Forelimb muscle (tissue), 1 donor: Measurements from ENCODE around the gene ARHGAP26. TPM values are rescaled to one million over a fixed set of nuclear protein-coding genes. Genes with fewer than 3 reads are reported as not detected.

Experiments used
- DNase-seq: peaks from one replicate; pipeline ENCODE4 v3.0.0-alpha.2; 2013; ENCODE audit warnings: low read depth
- polyA plus RNA-seq: library from polyadenylated mRNA; unstranded; fragments of 120-200 nt; gene quantifications from one replicate; pipeline ENCODE4 v1.2.1, GENCODE V29; 2013; ENCODE audit not compliant: insufficient read length

Gene ARHGAP26
- polyA plus RNA-seq, 1 donor, result 11.9 TPM

DNA sequence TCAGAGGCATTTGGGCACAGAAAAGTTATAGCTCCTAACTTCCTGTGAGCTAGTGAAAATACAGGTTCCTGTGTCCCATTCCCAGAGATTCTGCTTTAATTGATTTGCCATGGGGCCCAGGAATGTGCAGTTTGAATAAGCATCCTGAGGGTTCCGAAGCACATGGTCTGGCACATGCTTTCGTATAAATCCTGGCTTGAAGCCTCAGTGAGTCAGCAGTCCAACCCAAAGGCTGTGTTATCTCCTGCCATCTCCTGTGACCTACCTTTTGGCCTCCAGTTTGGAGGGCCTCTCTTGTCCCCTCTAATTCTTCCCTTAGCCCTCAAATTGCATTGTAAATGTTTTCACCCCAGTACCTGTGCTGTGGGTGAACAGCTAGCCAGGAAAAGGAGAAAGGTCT is 449.5 kb downstream of the ARHGAP26 start:
- no peak for DNase-seq

- DNase-seq, result no peak
Measured at GRCh38 chr5:143220748-143221251, 450.6 kb downstream of the ARHGAP26 start.

DNA sequence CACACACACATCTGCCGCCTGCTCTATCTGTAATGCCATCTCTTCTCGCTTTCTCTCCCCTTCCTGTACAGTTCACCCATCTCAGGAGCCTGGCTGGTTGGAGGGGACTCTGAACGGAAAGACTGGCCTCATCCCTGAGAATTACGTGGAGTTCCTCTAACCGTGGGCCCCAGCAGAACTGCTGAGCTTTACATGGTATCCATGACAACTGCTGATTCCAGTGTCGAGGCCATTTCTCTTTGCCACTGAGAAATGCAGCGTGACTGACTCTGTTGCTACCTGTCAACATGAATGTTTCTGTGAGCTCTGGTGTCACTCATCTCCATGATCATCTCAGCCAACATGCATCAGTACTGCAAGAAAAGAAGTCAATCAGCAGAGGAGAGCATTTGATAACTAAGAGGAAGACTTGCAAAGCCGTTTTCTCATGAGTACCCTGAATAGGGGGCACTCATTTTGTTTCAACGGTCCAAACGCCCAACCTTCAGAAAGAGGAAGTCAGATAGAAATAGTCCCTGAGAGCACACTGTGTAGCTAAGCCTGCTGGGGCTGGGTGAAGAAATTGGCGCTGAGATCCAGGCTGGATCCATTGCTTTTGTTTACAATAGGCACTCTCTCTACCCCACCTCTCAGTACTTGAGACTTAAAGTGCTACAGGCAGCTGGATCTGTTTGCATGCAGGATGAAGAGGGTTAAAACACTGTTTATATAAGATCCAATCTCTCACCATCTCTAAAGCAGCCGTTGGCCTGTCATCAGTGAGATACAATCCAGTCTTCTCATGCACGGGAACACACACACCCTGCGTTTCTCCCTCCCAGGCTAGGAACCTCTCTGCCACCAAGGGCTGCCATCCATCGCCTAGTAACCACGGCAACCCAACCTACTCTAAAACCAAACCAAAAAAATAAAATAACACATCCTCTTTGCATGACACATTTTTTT is 452.4 kb downstream of the ARHGAP26 start:
- no peak for DNase-seq

GRCh38 chr5:143224672-143225071 is 454.5 kb downstream of the ARHGAP26 start:
- DNase-seq, result no peak

DNA sequence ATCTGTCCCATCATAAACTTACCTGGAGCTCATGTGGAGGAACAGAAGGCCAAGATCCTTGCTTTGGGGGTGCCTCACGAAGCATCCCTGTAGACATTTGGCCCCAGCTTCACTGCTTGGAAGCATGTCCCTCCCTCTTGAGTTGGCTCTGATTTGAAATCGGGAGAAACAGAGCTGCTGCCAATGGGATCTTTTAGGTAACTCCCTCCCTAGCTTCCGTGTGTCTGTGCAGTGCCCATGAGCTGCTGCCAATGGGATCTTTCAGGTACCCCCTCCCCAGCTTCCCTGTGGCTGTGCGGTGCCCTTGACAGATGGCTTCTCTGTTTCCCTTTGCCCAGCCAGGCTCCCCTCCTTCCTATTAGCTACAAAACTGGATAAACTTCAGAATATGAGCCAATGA is 455.3 kb downstream of the ARHGAP26 start:
- DNase-seq, result no peak

- no peak for DNase-seq
Measured at GRCh38 chr5:143226361-143226760, 456.2 kb downstream of the ARHGAP26 start.

GRCh38 chr5:143226872-143227271 is 456.7 kb downstream of the ARHGAP26 start:
- no peak for DNase-seq

DNA sequence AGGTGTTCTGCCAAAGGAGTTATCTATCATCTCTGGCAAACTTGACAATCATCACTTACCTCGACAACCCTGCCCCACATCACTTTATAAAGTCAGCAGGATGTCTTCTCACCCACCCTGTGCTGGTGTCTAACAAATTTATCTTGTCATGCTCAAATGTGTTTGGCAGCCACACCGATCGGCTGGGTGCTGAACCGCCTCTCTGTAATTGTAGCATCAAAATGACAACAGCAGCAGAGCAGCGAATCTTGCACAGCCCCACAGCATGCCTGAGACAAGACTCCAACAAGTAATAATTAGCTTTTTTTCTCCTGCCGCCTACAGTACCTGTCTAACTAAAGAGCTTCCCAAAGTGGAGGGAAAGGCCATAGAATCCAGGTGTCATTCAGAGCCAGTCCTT is 457.1 kb downstream of the ARHGAP26 start:
- DNase-seq, result no peak

GRCh38 chr5:143228597-143229293 is 458.6 kb downstream of the ARHGAP26 start:
- no peak for DNase-seq

DNA sequence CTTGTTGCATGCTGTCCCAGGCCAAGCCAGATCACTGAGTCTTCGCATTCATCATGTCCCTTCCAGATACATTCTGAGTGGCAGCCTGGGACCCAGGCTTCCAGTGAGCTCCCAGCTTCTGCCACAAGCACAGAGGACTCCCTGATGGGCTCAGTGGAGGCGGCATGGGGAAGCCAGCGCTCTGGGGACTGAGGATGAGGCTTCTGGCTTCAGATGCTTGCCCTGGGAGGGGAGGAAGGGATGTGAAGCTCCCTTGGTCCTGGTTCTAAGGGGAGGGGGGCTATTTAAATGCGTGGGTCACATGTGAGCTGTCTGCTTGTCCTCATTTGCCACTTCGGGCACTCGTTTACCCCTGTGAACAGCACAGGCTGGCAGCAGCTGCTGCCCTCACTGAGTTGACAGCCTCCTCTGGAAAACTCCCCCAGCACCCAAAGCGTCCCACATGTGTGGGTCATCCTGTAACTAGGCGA is 459.3 kb downstream of the ARHGAP26 start:
- DNase-seq, result no peak

- no peak for DNase-seq
Measured at GRCh38 chr5:143229896-143230675, 459.9 kb downstream of the ARHGAP26 start.

GRCh38 chr5:143230676-143230996 is 460.5 kb downstream of the ARHGAP26 start:
- DNase-seq, result no peak

DNA sequence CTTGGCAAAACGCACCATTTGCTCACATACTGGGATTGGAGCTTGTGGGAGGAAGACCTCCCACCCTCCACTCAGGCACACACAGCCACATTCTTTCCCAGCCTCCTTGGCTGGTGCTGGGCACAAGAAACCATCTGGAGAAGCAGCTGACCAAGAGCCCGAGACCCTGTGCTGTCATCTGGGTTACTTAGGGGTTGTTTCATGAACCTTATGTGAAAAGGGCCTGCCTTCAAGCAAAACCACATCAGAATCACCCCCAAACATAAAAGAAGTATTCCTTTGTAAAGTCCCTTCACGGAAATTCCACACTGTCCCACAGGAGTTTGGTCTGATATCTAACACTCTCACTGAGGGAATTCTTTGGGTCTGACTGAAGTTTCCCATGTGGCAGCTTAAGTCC is 461.2 kb downstream of the ARHGAP26 start:
- DNase-seq, result no peak

- no peak for DNase-seq
Measured at GRCh38 chr5:143231973-143232812, 462.0 kb downstream of the ARHGAP26 start.

DNA sequence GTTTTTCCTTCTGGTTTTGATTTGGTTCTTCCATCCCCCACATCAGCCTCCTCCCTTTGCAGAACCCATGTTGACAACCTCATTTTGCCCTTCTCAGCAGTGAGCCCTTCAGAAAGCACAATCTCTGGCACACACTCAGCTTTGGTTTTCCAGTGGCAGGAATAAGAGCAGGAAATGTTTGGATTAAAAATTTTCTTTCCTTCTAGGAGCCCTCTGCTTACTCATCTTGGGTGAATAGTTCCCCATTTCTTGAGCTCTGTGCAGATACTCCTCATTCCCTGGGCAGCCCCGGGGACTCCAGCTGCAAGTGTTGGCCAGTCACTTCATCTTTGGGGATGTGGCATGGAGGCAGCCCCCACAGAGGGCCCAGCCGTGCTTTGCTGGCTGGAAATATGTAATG is 462.9 kb downstream of the ARHGAP26 start:
- no peak for DNase-seq

DNA sequence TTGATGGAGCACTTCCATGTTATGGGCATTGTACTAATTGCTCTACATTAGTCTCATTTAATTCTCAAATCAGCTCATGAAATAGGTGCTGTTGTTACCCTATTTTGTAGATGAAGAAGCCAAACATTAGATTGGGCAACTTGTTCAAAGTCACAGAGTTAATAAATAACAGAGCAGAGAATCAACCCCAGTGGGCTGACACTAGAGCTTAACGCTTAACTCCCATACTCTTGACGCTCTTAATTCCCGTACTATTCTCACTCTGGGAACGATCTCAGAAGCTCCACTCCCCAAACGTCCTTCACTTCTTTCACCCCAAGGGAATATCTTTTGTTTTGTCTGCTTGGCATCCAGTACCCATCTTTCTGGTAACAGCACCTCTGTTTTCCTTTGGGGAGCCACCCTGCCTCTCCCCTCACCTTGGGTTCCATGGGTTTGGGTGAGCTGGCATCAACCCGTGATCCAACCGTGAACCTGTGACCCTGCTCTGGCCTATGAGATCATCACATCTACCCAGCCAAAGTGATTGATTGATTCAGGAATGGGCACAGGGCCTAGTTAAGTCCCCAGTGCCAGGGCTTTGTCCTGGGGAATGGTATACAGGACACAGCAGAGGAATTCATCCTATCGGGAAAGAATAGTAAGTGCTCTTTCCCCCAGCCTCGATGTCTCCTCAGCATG is 464.1 kb downstream of the ARHGAP26 start:
- no peak for DNase-seq

GRCh38 chr5:143235423-143235822 is 465.2 kb downstream of the ARHGAP26 start:
- no peak for DNase-seq

DNA sequence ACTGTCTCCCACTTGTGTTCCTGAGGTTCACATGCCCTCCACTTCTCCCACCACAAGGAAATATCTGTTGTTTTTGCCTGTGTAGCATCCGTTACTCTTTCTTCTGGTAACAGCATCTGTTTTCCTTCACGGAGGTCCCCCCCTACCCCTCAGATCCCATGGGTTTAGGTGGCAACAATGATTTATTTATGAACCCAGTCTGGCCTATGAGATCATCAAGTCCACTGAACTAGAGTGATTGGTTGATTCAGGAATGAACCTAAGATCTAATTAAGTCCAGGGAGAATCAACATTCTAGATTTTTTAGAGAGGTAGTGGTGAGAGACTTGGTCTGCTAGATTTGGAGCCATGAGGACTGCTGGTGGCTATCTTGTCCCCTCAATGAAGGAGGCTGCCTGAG is 466.5 kb downstream of the ARHGAP26 start:
- no peak for DNase-seq

DNA sequence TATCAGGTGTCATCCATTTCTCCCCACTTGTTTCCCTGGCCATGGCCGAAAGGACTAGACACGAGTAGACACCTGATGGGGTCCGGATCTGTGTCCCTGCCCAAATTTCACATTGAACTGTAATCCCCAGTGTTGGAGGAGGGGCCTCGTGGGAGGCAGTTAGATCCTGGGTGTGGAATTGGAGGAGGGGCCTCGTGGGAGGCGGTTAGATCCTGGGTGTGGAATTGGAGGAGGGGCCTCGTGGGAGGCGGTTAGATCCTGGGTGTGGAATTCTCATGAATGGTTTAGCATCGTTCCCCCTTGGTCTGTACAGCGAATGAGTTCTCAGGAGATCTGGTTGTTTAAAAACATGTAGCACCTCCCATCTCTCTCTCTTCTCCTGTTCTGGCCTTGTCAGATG is 467.5 kb downstream of the ARHGAP26 start:
- no peak for DNase-seq

- DNase-seq, result no peak
Measured at GRCh38 chr5:143238620-143239019, 468.4 kb downstream of the ARHGAP26 start.
